Stimulated activated CD4-positive, alpha-beta T cell treated with anti-CD3 and anti-CD28 coated beads, Interleukin-15, amount 100 ng/mL, for 1 hour (primary cell): ENCODE results near the gene RNF111.
A peak's percentile ranks its signal among the peaks of the same experiment; 100 is the strongest.
"Not testable (repeated sequence)": the region's sequence is repeated elsewhere in the genome, so short reads cannot be mapped to it uniquely, and the experiment has no call there.

Source experiments
- DNase-seq, 2 donors: peaks; one replicate each; pipeline ENCODE4 v3.0.0-alpha.2; 2020; ENCODE audit warnings: low read depth in 1 of 2, low spot score in 1 of 2

The RNF111 gene

GRCh38 chr15:59053482-59053881 is 66.0 kb downstream of the RNF111 start:
- DNase-seq: no peak

- no peak for DNase-seq
Observed at GRCh38 chr15:59059076-59059597, 71.7 kb downstream of the RNF111 start.

DNA sequence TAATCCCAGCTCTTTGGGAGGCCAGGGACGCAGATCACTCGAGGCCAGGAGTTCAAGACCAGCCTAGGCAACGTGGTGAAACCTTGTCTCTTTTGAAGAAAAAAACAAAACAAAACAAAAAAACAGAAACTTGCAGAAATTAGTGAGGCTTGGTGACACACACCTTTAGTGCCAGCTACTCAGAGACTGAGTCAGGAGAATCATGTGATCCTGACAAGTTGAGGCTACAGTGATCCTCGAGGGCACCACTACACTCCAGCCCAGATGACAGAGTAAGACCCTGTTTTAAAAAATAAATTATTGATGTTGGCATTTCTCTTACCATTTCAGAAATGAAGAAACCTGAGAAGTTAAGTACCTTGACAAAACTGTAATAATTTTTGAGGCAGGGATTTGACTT is 72.9 kb downstream of the RNF111 start:
- no peak for DNase-seq

DNA sequence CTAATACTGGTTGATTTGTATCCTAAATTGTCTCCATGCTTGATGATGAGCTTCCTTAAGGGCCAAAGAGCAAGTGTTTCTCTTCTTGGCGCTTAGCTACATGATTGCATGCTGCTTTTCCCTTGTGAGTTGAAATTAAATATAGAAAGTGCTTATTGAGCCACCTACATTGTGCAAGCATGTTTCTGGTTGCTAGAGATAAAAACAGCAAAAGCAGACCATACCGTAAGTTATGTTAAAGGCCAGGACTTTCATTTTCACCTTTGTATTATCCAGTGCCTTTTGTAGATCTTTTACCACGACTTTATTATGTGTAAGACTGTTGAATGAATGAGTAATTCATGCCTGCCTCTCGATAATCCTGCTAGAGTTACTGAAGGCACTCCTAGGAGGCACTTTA is 75.6 kb downstream of the RNF111 start:
- DNase-seq: no peak

DNA sequence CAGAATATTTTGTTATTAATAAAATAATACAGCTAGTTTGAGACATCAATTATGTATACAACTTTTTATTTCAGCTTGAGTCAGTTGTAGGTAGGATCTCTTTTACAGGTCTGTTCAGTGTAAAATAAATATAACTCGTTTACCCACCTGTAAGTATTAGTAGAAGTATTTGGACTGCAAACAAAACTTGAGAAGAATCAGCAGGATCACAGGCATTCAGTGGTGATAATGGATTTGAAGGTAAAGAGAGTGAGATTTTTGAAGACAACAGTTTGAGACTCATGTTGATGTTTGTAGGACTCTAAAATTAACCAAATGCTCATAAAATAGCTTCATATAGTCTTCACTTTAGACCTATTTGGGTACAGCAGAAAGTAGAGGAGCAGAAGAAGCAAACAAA is 82.0 kb downstream of the RNF111 start:
- no peak for DNase-seq

DNA sequence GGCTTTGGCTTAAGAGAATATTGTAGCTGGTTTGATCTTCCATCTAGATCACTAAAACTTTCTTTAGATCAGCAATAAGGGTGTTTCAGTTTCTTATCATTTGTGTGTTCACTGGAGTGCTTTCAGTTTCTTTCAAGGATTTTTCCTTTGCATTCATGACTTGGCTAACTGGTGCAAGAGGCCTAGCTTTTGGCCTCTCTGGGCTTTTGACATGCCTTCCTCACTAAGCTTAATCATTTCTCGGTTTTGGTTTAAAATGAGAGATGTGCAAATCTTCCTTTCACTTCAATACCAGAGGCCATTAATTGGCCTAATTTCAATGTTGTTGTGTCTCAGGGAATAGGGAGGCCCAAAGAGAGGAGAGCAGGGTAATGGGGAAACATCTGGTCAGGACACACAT is 87.1 kb downstream of the RNF111 start:
- DNase-seq: no peak

- no peak for DNase-seq
Observed at GRCh38 chr15:59087731-59088130, 100.3 kb downstream of the RNF111 start.

DNA sequence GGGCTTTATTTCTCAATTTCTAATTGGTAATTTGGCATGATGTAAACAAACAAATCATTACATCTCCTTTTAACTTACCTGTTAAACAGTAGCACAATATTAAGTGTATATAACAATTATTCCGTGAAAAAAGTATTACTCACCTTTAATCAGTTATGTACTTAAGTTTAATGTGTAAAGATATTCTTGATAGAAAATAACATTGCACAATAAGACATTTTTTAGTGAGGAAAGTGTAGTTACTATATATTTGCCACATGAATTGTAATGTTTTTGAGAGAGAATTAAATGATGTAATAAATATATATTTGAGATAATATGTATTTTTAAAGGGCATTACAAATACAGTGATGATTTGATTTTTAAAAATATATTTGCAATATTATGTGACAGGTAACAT is 106.6 kb downstream of the RNF111 start:
- DNase-seq: no peak

GRCh38 chr15:59096429-59096828 is 109.0 kb downstream of the RNF111 start:
- DNase-seq: no peak

- DNase-seq: no peak
Observed at GRCh38 chr15:59099162-59099685, 111.8 kb downstream of the RNF111 start.

- DNase-seq: peak in 1 of 2 donors; percentile 0
Observed at GRCh38 chr15:59104602-59104911, 117.1 kb downstream of the RNF111 start.

DNA sequence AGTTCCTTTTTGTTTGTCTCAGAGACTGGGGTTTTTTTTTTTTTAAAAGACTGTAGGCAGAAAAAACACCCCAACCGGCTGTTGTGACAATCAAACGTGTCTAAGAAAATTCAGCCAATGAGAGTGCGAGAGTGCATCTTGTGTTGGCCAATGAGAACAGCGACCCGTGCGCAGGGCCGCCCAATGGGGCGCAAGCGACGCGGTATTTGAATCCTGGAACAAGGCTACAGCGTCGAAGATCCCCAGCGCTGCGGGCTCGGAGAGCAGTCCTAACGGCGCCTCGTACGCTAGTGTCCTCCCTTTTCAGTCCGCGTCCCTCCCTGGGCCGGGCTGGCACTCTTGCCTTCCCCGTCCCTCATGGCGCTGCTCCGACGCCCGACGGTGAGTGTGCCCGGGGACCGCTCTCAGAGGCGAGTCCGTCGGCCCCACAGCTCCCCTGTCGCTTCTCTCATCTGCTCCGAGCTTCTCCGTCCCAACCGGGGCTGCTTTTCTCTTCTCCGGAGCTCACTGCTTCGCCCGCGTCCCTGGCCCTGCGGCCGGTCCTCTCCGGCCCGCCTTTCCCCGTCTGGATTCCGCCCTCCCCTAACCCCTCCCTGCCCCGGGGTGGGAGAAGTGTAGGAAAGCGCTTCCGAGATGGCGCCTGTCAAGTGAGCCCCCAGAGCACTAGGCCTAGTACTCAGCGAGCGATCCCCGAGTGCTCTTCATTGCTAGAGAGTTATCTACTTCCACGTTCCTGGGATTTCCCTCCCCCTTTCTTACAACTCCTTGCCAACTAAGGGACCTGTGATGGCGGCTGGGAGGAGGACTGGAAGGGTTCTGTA is 117.7 kb downstream of the RNF111 start, which contains the start of gene CCNB2:
CCNB2 (plus strand) TSS at position 235 of the 821 bp plus-strand sequence; CDS start at position 358, 123 bp downstream.
- peak; percentile 53 to 66 for DNase-seq

DNA sequence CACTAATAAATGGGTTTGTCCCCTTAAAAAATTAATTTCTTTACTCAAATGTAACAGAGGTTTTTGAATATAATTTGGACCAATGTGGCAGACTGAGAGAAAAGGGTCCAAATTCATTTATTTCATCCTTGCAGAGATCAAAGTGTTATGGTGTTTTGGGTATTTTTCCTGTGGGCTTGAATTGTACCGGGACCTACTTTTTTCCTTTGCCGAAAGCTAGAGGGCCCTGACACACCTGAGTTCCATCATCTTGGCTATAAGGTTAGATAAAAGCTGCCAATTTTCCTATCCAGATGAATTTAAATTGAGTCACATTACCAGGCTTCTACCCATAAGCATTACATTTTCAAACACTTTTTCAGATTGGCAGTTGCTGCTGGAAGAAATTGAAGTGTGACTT is 118.4 kb downstream of the RNF111 start:
- DNase-seq: no peak

GRCh38 chr15:59111251-59111650 is 123.8 kb downstream of the RNF111 start:
- no peak for DNase-seq

DNA sequence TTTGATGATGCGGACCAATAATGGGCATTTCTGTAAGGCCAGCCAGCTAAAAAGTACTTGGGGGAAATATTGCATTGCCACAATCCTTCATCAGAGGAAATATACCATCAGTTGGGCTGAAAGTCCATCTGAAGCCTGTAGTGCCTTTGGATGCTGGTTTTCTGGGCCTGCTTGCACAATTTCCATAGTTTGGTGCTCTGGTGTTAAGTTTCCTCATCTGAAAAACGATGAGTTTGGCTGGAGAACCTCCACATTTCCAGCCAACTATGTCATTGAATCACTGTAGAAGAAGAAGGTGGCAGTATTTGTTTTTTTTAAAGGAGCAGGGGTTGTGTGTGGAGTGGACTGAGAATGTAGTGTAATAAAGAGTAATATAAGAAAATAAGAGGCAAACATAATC is 127.6 kb downstream of the RNF111 start:
- no peak for DNase-seq

GRCh38 chr15:59116141-59116540 is 128.7 kb downstream of the RNF111 start:
- DNase-seq: no peak

DNA sequence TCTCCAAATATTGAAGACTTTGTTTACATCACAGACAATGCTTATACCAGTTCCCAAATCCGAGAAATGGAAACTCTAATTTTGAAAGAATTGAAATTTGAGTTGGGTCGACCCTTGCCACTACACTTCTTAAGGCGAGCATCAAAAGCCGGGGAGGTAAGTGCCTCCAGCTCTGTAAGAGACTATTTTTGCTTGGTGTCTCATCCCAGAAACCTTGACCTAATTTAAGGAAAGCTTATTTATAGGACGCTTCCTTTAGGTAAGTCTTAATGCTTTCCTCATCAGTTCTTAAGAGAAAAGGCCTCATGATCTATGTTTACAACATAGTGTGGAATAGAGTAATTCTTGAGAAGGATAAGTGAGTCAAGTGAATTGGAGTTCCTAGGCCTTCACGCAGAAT is 129.3 kb downstream of the RNF111 start:
- DNase-seq: no peak

DNA sequence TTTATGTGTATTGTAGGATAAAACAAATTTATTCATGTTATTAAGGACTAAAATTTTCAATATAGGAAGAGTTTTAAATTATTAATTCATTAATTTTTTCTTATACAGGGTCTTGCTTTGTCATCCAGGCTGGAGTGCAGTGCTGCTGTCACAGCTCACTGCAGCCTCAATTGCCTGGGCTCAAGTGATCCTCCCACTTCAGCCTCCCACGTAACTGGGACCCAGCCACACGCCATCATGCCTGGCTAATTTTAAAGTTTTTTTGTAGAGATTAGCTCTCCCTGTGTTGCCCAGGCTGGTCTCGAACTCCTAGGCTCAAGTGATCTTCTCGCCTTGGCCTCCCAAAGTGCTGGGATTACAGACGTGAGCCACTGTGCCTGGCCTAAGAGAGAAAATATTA is 132.2 kb downstream of the RNF111 start:
- no peak for DNase-seq

GRCh38 chr15:59120937-59121336 is 133.5 kb downstream of the RNF111 start:
- DNase-seq: no peak

- no peak for DNase-seq
Observed at GRCh38 chr15:59124261-59124660, 136.8 kb downstream of the RNF111 start.

DNA sequence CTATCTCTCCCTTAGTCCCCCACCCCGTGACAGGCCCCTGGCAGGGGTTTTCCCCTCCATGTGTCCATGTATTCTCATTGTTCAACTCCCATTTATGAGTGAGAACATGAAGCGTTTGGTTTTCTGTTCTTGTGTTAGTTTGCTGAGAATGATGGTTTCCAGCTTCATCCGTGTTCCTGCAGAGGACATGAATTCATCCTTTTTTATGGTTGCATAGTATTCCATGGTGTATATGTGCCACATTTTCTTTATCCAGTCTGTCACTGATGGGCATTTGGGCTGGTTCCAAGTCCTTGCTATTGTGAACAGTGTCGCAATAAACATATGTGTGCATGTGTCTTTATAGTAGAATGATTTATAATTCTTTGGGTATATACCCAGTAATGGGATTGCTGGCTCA is 138.2 kb downstream of the RNF111 start:
- not testable (repeated sequence) for DNase-seq

GRCh38 chr15:59127255-59127654 is 139.8 kb downstream of the RNF111 start:
- not testable (repeated sequence) for DNase-seq

DNA sequence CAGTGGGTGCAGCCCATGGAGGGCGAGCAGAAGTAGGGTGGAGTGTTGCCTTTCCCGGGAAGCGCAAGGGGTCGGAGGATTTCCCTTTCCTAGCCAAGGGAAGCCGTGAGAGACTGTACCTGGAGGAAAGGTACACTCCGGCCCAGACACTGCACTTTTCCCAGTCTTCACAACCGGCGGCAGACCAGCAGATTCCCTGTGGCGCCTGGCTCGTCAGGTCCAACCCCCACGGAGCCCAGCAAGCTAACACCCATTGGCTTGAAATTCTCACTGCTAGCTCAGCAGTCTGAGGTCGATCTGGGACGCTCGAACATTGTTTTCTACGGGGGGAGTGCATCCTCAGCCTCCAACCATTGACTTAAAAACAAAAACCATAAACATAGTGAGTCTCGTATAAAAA is 144.0 kb downstream of the RNF111 start:
- DNase-seq: no peak
